GM19239 (cell line): ENCODE results near the gene PLK4.
"Not testable (repeated sequence)": the region's sequence is repeated elsewhere in the genome, so short reads cannot be mapped to it uniquely, and the experiment has no call there.

ENCODE experiments used
- DNase-seq: peaks from one replicate; pipeline ENCODE4 v3.0.0; 2011; ENCODE audit warnings: low spot score; ENCODE audit not compliant: insufficient read length
- FAIRE-seq: peaks from 2 replicates; lab custom pipeline; 2011; peaks lifted over from hg19 to GRCh38; lab: Jason Lieb, UNC

Gene PLK4

DNA sequence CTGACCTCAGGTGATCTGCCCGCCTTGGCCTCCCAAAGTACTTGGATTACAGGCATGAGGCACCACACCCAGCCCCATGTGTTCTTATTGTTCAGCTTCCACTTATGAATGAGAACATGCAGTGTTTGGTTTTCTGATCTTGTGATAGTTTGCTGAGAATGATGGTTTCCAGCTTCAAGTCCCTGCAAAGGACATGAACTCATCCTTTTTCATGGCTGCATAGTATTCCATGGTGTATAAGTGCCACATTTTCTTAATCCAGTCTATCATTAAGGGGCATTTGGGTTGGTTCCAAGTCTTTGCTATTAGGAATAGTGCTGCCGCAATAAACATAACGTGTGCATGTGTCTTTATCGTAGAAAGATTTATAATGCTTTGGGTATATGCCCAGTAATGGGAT lies 19.0 kb downstream of the PLK4 start:
- DNase-seq, FAIRE-seq: not testable (repeated sequence)

DNA sequence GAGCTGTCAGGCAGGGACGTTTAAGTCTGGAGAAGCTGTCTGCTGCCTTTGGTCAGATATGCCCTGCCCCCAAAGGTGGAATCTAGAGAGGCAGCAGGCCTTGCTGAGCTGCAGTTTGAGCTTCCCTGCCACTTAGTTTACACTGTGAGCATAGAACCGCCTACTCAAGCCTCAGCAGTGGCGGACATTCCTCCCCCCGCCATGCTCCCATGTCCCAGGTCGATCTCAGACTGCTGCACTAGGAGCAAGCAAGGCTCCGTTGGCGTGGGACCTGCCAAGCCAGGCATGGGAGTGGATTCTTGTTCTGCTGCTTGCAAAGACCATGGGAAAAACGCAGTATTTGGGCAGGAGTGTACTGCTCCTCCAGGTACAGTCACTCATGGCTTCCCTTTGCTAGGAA lies 24.3 kb downstream of the PLK4 start:
- DNase-seq: no peak
- FAIRE-seq: no peak

GRCh38 chr4:127916512-127916911 lies 35.8 kb downstream of the PLK4 start:
- DNase-seq (no peak), FAIRE-seq (no peak)

DNA sequence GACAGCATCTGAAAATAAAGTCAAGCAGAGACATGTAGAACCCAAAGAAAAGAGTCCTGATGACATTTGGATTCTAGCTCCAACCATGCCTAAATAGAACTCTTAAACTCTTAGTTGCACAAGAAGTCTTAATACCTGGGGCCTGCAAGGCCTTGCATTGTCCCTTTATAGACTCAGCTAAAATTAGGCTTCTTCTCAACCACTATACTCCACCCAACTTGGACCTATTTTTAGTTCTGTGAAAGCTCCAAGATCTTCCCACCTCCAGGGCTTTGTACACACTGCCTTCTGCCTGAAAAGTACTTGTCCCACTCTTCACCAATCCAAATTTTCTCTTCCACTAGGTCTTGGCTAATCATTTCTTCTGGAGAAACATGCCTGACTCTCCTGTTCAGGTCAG lies 36.5 kb downstream of the PLK4 start:
- DNase-seq: no peak
- no peak for FAIRE-seq

DNA sequence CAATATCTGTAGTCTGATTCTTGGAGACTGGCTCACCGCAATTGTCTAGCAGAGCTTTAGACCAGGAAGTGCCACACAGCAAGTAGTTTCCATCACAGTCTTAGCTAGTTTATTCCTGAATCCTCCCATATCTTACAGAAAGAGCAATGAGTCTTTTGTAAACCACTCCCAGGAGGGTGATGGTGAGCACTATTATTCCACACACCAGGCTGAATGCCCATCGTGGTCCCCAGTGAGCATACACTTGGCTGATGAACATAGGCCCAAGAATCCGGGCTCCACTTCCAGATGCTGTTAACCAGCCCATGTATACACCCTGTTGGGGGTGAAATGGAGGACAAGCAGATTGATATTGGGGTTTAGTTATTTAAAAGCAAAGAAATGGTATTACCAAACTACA lies 39.8 kb downstream of the PLK4 start:
- DNase-seq: no peak
- FAIRE-seq: no peak

DNA sequence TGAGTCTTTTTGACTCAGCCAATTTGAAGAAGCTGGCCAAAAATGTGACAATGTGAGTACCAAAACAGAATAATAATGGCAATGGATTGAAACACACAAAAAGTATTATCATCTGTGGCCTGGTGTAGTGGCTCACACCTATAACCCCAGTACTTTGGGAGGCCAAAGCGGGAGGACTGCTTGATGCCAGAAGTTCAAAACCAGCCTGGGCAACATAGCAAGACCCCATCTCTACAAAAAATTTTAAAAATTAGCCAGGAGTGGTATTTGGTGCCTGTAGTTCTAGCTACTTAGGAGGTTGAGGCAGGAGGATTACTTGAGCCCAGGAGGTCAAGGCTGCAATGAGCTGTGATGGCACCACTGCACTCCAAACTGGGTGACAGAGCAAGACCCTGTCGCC lies 41.5 kb downstream of the PLK4 start:
- FAIRE-seq: no peak
- no peak for DNase-seq

DNA sequence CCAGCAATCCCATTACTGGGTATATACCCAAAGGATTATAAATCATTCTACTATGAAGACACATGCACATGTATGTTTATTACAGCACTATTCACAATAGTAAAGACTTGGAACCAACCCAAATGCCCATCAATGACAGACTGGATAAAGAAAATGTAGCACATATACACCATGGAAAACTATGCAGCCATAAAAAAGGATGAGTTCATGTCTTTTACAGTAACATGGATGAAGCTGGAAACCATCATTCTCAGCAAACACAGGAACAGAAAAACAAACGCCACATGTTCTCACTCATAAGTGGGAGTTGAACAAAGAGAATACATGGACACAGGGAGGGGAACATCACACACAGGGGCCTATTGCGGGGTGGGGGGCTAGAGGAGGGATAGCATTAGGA lies 45.0 kb downstream of the PLK4 start:
- not testable (repeated sequence) for DNase-seq, FAIRE-seq

- no peak for DNase-seq
- FAIRE-seq: no peak
Observed at GRCh38 chr4:127930175-127930574, 49.5 kb downstream of the PLK4 start.

DNA sequence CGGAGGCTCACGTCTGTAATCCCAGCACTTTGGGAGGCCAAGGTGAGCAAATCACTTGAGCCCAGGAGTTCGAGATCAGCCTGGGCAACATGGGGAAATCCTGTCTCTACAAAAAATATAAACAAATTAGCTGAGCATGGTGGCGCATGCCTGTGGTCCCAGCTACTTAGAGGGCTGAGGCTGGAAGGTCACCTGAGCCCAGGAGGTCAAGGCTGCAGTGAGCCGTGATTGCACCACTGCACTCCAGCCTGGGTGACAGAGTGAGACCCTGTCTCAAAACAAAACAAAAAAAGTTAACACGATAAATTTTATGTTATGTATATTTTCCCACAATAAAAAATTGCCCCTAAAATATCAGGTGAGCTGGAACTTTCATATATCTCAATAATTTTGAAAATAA lies 51.1 kb downstream of the PLK4 start:
- FAIRE-seq, DNase-seq: not testable (repeated sequence)

DNA sequence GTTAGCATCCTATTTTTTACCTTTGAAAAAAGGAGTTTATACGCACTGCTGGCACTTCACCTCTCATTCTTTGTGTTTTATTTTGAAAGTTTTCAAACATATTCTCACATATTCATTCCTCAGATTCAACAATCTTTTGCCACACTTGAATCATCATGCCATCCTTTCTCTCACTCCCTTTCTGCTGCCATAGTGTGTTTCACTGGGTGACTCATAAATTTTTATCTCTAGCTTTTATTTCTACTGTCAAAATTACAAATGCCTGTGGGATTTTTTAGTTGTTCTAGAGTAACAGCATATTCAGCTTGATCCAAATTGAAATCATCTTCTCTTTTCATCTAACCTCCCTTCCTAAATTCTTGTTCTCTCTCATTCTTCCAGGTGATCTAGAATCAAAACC lies 56.3 kb downstream of the PLK4 start:
- FAIRE-seq (peak; percentile 35), DNase-seq (no peak)
